ENCODE data around the gene SLC35F1.

The SLC35F1 gene

DNA sequence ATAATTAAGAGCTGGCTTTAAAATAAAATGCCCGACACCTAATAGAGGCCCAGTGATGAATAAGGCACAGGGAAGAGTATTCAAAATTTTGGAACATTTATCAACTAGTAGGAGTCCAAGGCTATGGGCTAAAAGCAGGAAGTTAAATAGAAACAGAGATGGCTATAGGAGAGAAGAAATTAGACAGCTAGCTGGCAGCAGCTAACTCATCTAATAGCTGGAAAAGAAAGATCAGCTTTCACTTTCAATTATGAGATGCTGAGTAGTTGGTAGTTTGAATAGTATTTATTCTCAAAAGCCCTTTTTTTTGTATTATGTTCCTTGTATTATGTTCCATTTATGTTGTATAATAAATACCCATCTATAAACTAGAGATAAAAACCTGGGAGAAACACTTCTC, 215.7 kb downstream of the SLC35F1 start:
- DNase-seq (ENCODE audit: low read depth): no peak
- H3K4me3 ChIP-seq (ENCODE audit: low read depth, low read length): no peak overlapping the region
- TF ChIP-seq, protein P1, sequence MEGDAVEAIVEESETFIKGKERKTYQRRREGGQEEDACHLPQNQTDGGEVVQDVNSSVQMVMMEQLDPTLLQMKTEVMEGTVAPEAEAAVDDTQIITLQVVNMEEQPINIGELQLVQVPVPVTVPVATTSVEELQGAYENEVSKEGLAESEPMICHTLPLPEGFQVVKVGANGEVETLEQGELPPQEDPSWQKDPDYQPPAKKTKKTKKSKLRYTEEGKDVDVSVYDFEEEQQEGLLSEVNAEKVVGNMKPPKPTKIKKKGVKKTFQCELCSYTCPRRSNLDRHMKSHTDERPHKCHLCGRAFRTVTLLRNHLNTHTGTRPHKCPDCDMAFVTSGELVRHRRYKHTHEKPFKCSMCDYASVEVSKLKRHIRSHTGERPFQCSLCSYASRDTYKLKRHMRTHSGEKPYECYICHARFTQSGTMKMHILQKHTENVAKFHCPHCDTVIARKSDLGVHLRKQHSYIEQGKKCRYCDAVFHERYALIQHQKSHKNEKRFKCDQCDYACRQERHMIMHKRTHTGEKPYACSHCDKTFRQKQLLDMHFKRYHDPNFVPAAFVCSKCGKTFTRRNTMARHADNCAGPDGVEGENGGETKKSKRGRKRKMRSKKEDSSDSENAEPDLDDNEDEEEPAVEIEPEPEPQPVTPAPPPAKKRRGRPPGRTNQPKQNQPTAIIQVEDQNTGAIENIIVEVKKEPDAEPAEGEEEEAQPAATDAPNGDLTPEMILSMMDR (IDR thresholded peaks at IDR 0.05; ENCODE audit: low read depth, low read length, missing control alignments): no peak

DNA sequence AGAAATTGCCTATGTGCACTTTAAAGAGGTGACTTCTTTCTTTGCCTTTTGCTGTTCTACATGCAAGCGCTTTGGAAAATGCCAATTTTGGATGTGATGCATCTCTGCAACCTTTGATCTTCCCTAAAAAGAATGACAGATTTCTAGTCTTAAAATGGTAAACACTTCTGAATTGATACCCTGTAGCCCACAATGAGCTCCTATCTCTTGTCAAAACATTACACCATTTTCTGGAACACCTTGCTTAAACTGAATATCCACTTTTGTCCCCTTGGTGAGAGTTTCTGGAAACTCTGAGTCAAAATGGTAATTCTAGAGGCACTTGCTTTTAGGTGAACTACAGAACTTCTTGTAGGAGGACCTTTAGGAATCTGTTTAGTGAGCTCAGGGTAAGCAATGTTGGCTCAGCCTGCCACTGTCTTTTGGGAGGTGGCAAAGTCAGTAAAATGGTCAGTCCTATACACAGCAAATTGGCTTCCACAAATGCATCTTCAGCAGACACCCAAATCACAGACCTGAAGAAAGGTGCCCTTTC, 216.5 kb downstream of the SLC35F1 start:
- no peak for DNase-seq (ENCODE audit: low read depth)
- TF ChIP-seq, protein P1 (IDR thresholded peaks at IDR 0.05; ENCODE audit: low read depth, low read length, missing control alignments): no peak
- H3K4me3 ChIP-seq (ENCODE audit: low read depth, low read length): no peak overlapping the region

DNA sequence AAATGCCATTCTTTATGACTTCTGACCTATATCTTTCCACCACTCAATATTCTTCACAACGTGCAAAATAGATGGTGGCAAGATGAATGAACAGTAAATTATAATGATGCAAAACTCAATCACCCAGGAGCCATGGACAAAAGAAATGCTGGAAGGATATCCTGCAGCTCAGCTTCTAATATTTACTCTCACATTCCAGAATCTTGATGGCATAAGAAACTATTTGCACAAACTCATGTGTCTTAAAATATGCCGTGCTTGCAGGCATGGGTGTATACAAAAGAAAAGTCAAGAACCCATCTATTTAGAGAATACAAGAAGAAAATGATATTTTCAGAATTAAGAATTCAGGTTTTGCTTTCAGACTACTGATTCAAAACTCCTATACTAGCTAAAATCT, 217.8 kb downstream of the SLC35F1 start:
- TF ChIP-seq, protein P1 (IDR thresholded peaks at IDR 0.05; ENCODE audit: low read depth, low read length, missing control alignments): no peak
- no peak overlapping the region for H3K4me3 ChIP-seq (ENCODE audit: low read depth, low read length)
- no peak for DNase-seq (ENCODE audit: low read depth)

DNA sequence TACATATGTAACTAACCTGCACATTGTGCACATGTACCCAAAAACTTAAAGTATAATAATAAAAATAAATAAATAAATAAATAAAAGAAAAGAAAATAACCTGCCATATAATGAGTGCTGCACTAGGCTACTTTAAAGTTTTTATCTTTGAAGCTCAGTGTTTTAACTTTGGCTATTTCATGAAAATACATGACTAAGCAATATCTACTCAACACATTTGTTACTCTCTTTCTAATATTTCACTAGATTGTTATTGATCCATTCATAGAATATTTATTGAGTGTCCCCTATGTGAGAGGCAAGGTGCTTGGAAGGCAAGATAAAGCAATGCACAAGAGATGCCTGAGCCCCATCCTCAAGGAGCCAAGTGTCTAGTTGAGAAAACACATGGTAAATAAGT, 221.7 kb downstream of the SLC35F1 start:
- DNase-seq (ENCODE audit: low read depth): no peak
- TF ChIP-seq, protein P1 (IDR thresholded peaks at IDR 0.05; ENCODE audit: low read depth, low read length, missing control alignments): no peak
- no peak overlapping the region for H3K4me3 ChIP-seq (ENCODE audit: low read depth, low read length)

DNA sequence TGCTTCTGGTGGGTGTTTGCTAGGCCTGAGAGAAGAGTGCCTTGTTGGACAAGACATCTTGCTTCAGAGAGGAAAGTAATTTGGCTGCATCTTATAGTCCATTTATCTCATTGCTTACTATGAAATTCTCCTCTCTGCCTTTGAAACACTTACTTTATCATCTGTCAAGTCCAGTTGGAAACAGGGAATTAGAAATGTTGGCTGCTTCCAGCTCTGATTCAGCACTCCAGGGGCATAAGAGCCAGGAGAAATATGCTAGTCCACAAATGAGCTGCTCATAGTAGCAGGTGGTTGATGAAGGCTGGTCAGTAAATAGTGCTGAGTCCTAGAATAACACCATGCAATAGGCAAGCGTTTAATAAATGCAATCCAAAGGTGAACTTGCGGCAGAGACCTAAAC, 227.1 kb downstream of the SLC35F1 start:
- no peak for DNase-seq (ENCODE audit: low read depth)
- TF ChIP-seq, protein P1 (IDR thresholded peaks at IDR 0.05; ENCODE audit: low read depth, low read length, missing control alignments): no peak
- no peak overlapping the region for H3K4me3 ChIP-seq (ENCODE audit: low read depth, low read length)

DNA sequence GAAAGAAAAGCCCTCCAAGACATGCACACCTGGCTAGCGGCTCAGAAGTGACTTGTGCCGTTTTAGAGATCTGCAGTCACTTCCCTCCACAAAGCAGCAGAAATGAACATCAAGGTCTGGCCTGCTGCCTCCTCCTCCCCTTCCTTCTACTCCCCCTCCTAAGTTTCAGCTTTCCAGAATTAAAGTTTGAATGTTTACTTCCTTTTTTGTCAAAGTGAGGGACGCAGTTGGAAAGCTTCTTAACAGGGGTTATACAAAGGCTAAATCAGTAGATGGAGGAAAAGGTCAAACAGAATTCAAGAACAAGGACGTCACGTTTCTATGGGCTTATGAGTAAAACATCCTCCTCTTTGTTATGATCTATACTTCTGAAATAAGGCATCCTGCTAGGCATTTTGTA, 227.7 kb downstream of the SLC35F1 start:
- TF ChIP-seq, protein P1 (IDR thresholded peaks at IDR 0.05; ENCODE audit: low read depth, low read length, missing control alignments): no peak
- H3K4me3 ChIP-seq (ENCODE audit: low read depth, low read length): no peak overlapping the region
- no peak for DNase-seq (ENCODE audit: low read depth)

DNA sequence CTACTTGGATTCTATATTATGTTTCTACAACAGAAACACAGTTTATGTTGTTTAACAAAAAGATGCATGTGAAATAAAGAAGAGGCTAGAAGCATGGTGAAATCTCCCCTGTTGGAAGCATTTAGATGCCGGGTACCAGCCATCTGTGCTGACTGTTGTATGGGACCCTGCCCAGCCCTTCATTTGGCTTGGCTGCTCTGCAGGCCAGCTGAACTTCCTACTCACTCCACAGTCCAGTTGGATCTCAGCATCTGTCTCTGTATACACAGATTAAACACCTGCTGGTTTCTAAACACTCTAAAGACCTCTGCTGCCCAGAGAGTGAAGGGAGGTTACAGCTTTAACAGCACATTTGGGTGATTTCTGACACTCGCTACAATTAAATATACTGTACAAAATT, 228.3 kb downstream of the SLC35F1 start:
- no peak for DNase-seq (ENCODE audit: low read depth)
- TF ChIP-seq, protein P1 (IDR thresholded peaks at IDR 0.05; ENCODE audit: low read depth, low read length, missing control alignments): no peak
- no peak overlapping the region for H3K4me3 ChIP-seq (ENCODE audit: low read depth, low read length)
